ENCODE measurements around the gene CREBL2.

The CREBL2 gene

DNA sequence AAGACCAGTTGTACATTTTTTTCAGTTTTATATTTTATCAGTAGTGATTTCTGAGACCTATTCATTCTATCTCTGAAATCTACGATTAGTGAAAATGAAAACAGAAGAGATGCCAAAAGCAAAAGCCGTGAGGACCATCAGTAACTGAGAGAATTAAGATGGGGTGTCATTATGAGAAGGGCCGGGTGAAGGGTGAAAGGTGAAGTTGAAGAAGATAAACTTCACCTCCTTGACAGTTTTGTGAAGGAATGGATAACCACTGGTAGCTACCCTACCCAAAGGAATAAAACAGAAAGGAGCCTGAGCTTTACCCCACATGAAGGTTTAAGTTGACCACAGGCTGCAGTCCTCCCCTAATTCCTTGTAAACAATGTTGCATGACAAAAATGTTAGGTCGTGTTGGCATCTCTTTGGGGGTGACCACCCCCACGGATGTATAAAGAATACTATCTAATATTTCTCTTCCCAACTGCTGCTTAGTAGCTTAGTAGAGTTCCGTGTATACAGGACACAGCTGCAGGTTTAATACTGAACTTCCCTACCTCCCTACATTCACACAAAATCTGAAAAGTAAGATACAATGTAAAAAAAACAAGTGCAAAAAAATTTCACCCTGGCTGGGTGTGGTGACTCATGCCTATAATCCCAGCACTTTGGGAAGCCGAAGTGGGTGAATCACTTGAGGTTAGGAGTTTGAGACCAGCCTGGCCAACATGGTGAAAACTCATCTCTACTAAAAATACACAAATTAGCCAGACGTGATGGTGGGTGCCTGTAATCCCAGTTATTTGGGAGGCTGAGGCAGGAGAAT, 60.4 kb downstream of the CREBL2 start:
- DNase-seq (ENCODE audit: low read depth in 2 of 2, low spot score in 1 of 2) = no peak

DNA sequence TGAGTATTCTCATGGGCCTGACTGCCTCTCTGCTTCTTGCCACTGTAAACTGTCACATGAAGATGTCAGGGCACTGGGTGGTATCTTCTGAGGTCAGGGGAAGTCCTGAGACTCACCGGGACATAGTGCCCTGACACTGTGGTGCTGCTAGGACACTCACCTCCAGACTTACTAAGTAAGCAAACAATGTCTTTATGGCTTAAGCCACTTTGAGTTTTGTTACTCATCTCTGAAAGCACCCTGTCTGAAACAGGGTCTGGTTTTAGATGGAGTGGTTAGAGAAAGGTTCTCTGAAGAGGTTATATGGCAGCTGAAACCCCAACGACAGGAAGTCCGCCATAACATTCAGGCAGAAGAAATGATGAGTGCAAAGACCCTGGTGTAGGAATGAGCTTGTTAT, 61.6 kb downstream of the CREBL2 start:
- no peak for DNase-seq (ENCODE audit: low read depth in 2 of 2, low spot score in 1 of 2)

DNA sequence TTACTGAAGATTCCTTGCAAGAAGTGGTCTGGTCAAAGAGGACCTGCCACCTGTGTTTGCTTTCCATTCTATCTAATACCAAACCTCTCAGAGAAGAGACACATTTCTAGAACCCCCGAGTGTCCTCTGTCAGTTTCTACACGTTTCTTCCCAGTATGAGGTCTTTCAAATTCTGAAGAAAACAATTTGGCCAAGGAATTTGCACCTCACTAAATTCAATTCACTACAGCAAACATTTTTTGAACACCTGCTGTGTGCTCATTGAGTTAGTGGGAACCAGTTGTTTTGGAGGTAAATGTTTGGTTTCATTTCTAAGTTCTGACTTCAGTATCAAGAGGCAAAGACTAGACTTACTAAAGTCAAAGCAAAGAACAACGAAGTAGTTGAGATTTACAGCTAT, 64.9 kb downstream of the CREBL2 start:
- no peak for DNase-seq (ENCODE audit: low read depth in 2 of 2, low spot score in 1 of 2)

- DNase-seq (ENCODE audit: low read depth in 2 of 2, low spot score in 1 of 2) = no peak
Observed at GRCh38 chr12:12681061-12681765, 69.5 kb downstream of the CREBL2 start.

DNA sequence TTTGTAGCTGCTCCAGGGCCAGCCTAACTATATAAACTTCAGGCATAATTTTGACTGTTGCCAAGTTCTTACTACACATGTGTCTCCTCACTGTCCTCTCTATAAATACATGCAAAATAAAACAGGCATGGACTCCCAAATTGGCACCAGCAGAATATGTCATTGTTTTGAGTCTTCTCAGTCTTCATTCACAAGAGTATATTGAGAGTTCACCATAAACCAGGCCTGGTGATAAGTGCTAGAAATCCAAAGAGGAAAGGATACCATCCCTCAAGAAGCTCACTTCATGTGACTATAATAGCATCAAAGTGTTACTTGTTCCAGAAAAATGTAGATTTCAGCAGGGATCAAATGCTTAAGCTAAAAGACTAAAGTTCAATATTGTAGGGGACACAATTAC, 70.6 kb downstream of the CREBL2 start:
- DNase-seq (ENCODE audit: low read depth in 2 of 2, low spot score in 1 of 2) = no peak

- DNase-seq (ENCODE audit: low read depth in 2 of 2, low spot score in 1 of 2) = no peak
Observed at GRCh38 chr12:12683136-12683697, 71.5 kb downstream of the CREBL2 start.

- DNase-seq (ENCODE audit: low read depth in 2 of 2, low spot score in 1 of 2) = no peak
Observed at GRCh38 chr12:12683725-12684124, 72.0 kb downstream of the CREBL2 start.

DNA sequence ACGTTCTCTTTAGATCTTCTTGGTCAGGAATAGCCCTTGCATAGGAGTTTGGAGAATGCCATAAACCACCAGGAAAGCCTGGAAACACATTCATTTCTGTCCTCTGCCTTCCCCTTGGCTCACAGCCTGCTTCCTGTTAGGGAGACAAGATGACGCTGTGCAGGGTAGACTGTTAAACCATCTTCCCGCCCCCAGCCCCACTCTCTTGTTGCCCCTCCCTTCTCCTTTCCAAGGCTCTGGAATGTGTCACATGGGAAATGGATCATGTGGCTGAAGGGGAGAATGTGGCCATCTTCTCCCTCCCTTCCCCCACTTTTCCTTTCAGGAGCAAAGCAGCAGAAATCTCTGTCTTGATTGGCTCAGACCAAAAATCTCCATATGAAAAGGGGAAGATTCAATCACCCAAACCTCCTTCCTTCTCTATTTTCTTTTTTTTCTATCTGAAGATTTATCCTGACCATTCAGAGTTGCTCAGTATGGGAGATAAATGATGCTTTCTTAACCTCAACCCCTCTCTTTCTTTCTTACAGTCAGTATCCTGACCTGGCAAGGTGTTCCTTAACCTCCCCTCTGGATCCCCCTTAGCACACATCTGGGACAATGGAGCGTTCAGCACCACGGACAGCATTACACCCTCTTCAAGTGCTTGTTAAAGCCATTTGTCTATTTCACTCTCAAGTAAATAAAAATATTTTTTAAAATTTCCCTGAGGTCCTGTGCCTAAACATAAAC, 72.9 kb downstream of the CREBL2 start:
- DNase-seq (ENCODE audit: low read depth in 2 of 2, low spot score in 1 of 2) = no peak

DNA sequence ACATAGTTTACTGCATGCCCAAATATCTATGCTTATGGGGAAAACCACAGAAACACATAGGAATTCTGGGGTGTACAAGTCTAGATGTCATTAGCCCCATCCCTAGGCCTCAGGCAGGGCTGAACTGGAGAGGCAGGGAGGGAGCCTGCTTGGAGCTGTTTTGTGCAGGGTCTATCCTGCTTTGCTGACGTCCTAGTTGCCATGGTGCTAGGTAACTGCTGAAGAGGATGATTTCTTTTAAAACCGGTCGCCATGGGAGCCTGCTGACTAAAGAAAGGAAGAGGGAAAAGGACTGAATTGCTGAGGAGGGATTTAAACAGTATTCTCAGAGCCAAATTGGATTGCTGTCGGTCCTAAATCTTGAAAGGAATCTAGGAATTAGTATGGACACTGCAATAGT, 73.6 kb downstream of the CREBL2 start:
- DNase-seq (ENCODE audit: low read depth in 2 of 2, low spot score in 1 of 2) = no peak

- DNase-seq (ENCODE audit: low read depth in 2 of 2, low spot score in 1 of 2) = no peak
Observed at GRCh38 chr12:12686472-12686871, 74.8 kb downstream of the CREBL2 start.

DNA sequence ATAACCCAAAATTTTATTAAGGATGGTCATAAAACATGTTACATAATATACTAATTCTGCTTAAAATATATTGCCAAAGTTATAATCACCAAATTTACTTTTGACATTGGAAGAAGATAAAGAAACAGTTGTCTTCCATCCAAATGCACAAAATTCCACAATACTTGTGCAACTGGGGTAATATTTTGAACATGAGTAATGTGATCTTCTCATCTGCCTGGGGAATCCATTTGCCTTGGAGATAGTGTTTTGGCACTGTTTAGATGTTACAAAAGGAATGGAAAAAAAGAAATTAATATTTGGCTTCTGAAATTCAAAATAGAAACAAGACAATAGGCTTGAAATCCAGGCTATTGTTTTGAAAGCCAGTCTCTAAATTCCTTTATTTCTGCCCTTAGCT, 75.2 kb downstream of the CREBL2 start:
- DNase-seq (ENCODE audit: low read depth in 2 of 2, low spot score in 1 of 2) = no peak

GRCh38 chr12:12689647-12690300, 78.1 kb downstream of the CREBL2 start:
- DNase-seq (ENCODE audit: low read depth in 2 of 2, low spot score in 1 of 2) = no peak

- no peak for DNase-seq (ENCODE audit: low read depth in 2 of 2, low spot score in 1 of 2)
Observed at GRCh38 chr12:12691549-12691948, 79.9 kb downstream of the CREBL2 start.

GRCh38 chr12:12693111-12693671, 81.5 kb downstream of the CREBL2 start:
- no peak for DNase-seq (ENCODE audit: low read depth in 2 of 2, low spot score in 1 of 2)

Measured in stimulated activated CD8-positive, alpha-beta memory T cell treated with anti-CD3 and anti-CD28 coated beads, Interleukin-4, amount 100 ng/mL, for 4 hours (primary cell).